Stimulated activated CD8-positive, alpha-beta memory T cell treated with anti-CD3 and anti-CD28 coated beads, Interleukin-12 subunit alpha, Interleukin-12 subunit beta, amount 100 ng/mL, for 24 hours (primary cell): ENCODE measurements around the gene LYRM4.

Experiments used
- DNase-seq: peaks from one replicate; pipeline ENCODE4 v3.0.0-alpha.2; 2020; ENCODE audit errors: extremely low read depth

The LYRM4 gene

GRCh38 chr6:5205877-5206850 lies 54.6 kb downstream of the LYRM4 start:
- no peak for DNase-seq

GRCh38 chr6:5205035-5205507 lies 55.7 kb downstream of the LYRM4 start:
- no peak for DNase-seq

GRCh38 chr6:5204376-5204775 lies 56.4 kb downstream of the LYRM4 start:
- no peak for DNase-seq

- no peak for DNase-seq
These were observed 57.2 kb downstream of the LYRM4 start for GRCh38 chr6:5203546-5203945.

GRCh38 chr6:5202941-5203340 lies 57.8 kb downstream of the LYRM4 start:
- no peak for DNase-seq

GRCh38 chr6:5202206-5202605 lies 58.5 kb downstream of the LYRM4 start:
- DNase-seq, result no peak

- no peak for DNase-seq
These were observed 59.5 kb downstream of the LYRM4 start for GRCh38 chr6:5201271-5201670.

GRCh38 chr6:5199702-5200101 lies 61.0 kb downstream of the LYRM4 start:
- DNase-seq, result no peak

GRCh38 chr6:5199283-5199682 lies 61.5 kb downstream of the LYRM4 start:
- DNase-seq, result no peak

GRCh38 chr6:5197084-5197483 lies 63.7 kb downstream of the LYRM4 start:
- no peak for DNase-seq

- DNase-seq, result no peak
These were observed 68.5 kb downstream of the LYRM4 start for GRCh38 chr6:5192135-5192794.

GRCh38 chr6:5191722-5192121 lies 69.0 kb downstream of the LYRM4 start:
- DNase-seq, result no peak

- DNase-seq, result no peak
These were observed 69.5 kb downstream of the LYRM4 start for GRCh38 chr6:5191222-5191621.

- DNase-seq, result no peak
These were observed 70.2 kb downstream of the LYRM4 start for GRCh38 chr6:5190507-5190906.

GRCh38 chr6:5188646-5189045 lies 72.1 kb downstream of the LYRM4 start:
- no peak for DNase-seq

- DNase-seq, result no peak
These were observed 75.9 kb downstream of the LYRM4 start for GRCh38 chr6:5184878-5185277.

GRCh38 chr6:5184218-5184617 lies 76.5 kb downstream of the LYRM4 start:
- DNase-seq, result no peak

GRCh38 chr6:5181510-5182317 lies 79.0 kb downstream of the LYRM4 start:
- no peak for DNase-seq

GRCh38 chr6:5180636-5181035 lies 80.1 kb downstream of the LYRM4 start:
- no peak for DNase-seq

GRCh38 chr6:5179917-5180316 lies 80.8 kb downstream of the LYRM4 start:
- DNase-seq, result no peak

- no peak for DNase-seq
These were observed 81.9 kb downstream of the LYRM4 start for GRCh38 chr6:5178806-5179205.

- DNase-seq, result no peak
These were observed 85.1 kb downstream of the LYRM4 start for GRCh38 chr6:5175635-5176034.
